GM12892 (cell line): ENCODE data around the gene ZBTB7C. TPM values are rescaled to one million over a fixed set of nuclear protein-coding genes. Genes with fewer than 3 reads are reported as not detected.

Experiments
- DNase-seq: peaks from one replicate; pipeline ENCODE4 v3.0.0; 2011; ENCODE audit not compliant: insufficient read length
- FAIRE-seq: peaks from 2 replicates; lab custom pipeline; 2011; peaks lifted over from hg19 to GRCh38; lab: Jason Lieb, UNC
- POLR2A ChIP-seq: IDR thresholded peaks from 2 replicates; pipeline ENCODE4 v1.6.1; 2011; ENCODE audit warnings: low read depth, low read length, control low read depth
- POLR2AphosphoS5 ChIP-seq: IDR thresholded peaks from 2 replicates; pipeline ENCODE4 v1.6.1; 2011; ENCODE audit warnings: low read depth, low read length, control low read depth
- TAF1 ChIP-seq: IDR thresholded peaks from 2 replicates; pipeline ENCODE4 v1.6.1; 2011; ENCODE audit warnings: low read depth, mild to moderate bottlenecking, control low read depth, low read length, borderline replicate concordance
- polyA plus RNA-seq: library from polyadenylated mRNA; unstranded; fragments of >200 nt; gene quantifications from one replicate; pipeline ENCODE4 v1.2.1, GENCODE V29; 2012; ENCODE audit warnings: missing spikeins, inconsistent platforms; ENCODE audit not compliant: missing spikeins

The ZBTB7C gene
- polyA plus RNA-seq: not detected

GRCh38 chr18:48408727-48409590 is at the start of gene ZBTB7C:
Gene ZBTB7C (minus strand): TSS chr18:48409383.
- no peak for FAIRE-seq

GRCh38 chr18:48456838-48457237 is 47.7 kb upstream of the ZBTB7C start:
- no peak for FAIRE-seq

More at GRCh38 chr18:48408727-48409590, at the start of gene ZBTB7C:
- peak; percentile 29 for DNase-seq
- no peak for TF ChIP-seq TAF1
- no peak for TF ChIP-seq POLR2A
- no peak for TF ChIP-seq POLR2AphosphoS5

GRCh38 chr18:48455555-48456478 is 46.6 kb upstream of the ZBTB7C start:
- DNase-seq: no peak
- FAIRE-seq: no peak
- TF ChIP-seq POLR2A (no peak), TAF1 (no peak), POLR2AphosphoS5 (no peak)

More at GRCh38 chr18:48456838-48457237, 47.7 kb upstream of the ZBTB7C start:
- no peak for TF ChIP-seq POLR2AphosphoS5
- no peak for TF ChIP-seq POLR2A
- no peak for TF ChIP-seq TAF1
- no peak for DNase-seq

DNA sequence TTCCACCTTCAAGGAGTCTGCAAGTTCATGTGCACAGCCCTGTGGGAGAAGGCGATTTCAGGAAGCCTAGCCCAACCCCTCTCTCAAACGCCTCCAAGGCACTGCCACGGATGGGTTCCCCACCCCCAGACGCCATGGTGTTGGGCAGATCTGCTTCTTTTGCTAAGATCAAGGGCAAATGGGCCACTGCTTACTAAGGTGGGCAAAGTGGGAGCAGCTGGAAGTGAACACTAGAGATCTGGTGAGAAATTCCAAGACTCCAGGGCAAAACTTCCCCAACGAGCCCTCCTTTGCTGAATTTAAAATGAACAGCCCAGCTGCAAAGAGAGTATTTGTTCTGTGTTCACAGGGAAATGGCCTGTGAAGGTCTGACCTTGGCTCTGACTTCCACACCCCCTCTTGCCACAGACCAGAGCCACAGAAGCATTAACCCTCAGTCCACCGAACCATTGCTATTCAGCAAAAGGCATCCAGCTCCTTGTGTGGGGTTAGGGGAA is 45.1 kb upstream of the ZBTB7C start:
- DNase-seq: no peak
- TF ChIP-seq POLR2A: no peak
- no peak for TF ChIP-seq POLR2AphosphoS5
- no peak for TF ChIP-seq TAF1
- FAIRE-seq: no peak

DNA sequence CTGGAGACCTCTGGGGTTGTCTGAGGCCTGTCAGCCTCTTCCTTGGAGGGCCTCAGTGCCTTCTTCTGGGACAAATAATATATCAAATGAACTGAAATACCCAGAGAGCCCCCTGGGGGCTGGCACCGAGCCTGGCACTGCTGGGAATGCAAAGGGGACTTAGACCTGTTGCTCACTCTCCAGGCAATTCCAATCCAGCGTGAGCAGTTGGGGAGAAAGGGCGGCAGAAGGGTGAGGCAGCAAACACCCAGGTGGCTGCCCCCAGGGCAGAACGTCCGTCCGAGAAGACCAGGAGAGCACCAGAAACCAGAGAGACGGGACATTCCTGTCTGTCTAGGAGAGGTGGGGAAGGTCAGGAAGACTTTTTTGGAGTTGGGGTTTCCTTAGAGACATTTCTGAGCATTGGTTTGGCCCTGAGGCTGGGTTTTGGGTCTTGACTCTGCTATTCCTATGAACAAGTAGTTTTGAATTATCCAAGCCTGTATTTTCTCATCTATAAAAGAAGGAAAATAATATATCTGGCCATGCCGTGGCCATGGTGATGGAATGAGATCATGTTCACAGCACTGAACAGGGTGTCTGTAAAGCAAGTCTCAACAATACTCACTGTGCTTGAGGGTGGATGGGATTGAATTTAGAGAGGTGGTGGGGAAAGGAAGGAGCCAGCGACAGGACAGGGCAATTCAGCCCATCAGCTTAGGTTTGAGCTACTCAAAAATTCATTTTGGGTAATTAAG is 44.3 kb upstream of the ZBTB7C start:
- TF ChIP-seq POLR2AphosphoS5 (no peak), POLR2A (no peak), TAF1 (no peak)
- no peak for DNase-seq

DNA sequence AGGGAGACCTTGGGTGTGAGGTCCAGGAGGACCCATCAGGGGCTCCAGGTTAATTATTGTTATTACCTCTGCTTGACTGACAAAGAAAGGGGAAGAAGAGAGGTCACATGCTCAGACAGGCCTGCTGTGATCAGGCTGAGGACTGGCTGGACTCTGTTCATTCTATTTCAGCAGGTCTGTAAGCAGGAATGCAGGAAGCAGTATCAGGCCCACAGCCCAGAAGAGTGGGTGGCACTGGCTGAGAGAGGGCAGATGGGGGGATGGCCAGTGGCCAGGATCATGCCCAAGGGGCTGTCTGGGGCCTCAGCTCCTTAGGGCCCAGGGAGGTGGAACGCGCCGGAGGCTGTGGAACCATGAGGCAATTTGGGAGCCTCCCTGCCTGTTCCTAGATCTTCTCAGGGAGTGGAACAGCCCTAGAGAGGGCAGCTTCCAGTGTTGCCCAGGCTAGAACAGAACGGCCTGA is 43.7 kb upstream of the ZBTB7C start:
- TF ChIP-seq TAF1 (no peak), POLR2AphosphoS5 (no peak)
- FAIRE-seq: no peak

More for the DNA sequence above, 44.3 kb upstream of the ZBTB7C start:
- FAIRE-seq: no peak

GRCh38 chr18:48450685-48451084 is 41.5 kb upstream of the ZBTB7C start:
- DNase-seq (no peak), FAIRE-seq (no peak)
- TF ChIP-seq POLR2A (no peak), POLR2AphosphoS5 (no peak), TAF1 (no peak)

More for the DNA sequence above, 43.7 kb upstream of the ZBTB7C start:
- no peak for DNase-seq

- peak; percentile 78 for FAIRE-seq
- peak; percentile 53 for DNase-seq
- TF ChIP-seq POLR2A (no peak), POLR2AphosphoS5 (no peak), TAF1 (no peak)
These were observed 37.5 kb upstream of the ZBTB7C start for GRCh38 chr18:48446582-48447225.

- TF ChIP-seq TAF1 (no peak), POLR2A (no peak), POLR2AphosphoS5 (no peak)
- FAIRE-seq (peak; percentile 94), DNase-seq (peak; percentile 34)
These were observed 36.4 kb upstream of the ZBTB7C start for GRCh38 chr18:48445540-48445939.

DNA sequence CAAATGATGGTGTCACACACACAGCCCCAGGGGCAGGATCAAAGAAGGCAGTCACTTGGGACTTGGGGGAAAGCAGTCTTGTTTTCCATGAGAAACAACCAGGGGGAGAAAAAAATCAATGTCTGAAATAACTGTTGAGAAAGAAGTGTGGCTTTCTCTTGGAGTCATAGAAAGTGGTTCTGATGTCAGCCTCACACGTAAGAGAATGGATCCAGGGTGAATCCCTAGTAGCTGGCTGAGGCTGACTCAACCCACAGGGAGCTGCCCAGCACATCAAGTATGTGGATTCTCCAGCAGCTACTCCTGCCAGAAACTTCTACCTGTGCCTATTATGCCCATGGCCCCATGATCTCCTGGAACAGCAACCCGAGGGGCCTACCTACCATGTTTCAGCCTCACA is 33.6 kb upstream of the ZBTB7C start:
- DNase-seq: no peak
- FAIRE-seq: no peak

More for the DNA sequence above, 33.6 kb upstream of the ZBTB7C start:
- TF ChIP-seq POLR2AphosphoS5: no peak
- TF ChIP-seq POLR2A: no peak
- TF ChIP-seq TAF1: no peak
